ENCODE data around the gene TSACC. TPM values are rescaled to one million over a fixed set of nuclear protein-coding genes. Genes with fewer than 3 reads are reported as not detected.

Gene TSACC
- total RNA-seq, 1 donor from 2014 or later, result not detected

DNA sequence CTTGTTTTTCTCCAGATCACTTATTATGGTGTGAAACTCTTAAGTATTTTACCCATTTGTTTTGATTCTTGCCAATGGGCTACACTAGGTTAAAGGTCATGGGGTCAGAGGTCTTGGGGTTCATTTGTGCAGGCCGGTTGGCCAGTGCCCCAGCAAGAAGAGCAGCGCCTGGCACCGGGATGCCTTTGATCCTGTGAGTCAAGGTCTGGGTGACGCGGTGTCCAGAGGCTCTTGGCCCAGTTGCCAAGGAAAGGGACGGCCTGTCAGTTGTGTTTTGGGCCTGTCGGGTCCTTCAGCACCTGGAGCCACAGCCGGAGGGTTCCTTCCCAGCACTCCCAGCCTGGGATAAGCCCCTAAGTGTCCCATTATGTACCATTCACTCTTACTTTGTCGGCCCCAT, 55.8 kb downstream of the TSACC start:
- DNase-seq, result no peak

DNA sequence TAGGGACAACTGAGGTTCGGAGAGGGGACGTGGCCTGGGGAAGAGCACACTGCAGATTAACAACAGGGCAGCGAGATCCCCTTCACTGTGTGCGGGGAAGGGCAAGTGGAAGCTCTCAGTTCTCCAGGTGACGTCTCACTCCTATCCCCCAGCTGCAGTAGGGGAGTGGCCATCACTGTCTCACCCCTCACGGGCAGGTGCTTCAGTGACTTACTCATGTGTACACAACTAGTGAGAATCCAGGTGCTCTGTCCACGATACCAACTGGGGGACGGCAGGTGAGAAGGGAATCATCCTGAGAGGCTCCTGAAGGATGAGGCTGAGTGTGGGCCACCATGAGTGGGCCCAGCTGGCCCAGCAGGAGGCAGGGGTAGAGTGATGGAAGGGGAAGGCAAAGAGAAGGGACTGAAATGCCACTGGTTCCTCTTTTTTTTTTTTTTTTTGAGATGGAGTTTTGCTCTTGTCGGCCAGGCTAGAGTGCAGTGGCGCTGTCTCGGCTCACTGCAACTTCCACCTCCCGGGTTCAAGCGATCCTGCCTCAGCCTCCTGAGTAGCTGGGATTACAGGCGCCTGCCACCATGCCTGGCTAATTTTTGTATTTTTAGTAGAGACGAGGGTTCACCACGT, 56.6 kb downstream of the TSACC start:
- DNase-seq, result no peak

Other genes with a start within 250 kb of the TSACC start
- gene LMNA, start 223.8 kb upstream of the TSACC start, total RNA-seq, result 721 TPM
- 5.5 TPM for gene SEMA4A, start 184.9 kb upstream of the TSACC start, total RNA-seq
- gene SLC25A44, start 144.4 kb upstream of the TSACC start, total RNA-seq, result 9.4 TPM
- 49.7 TPM for gene PMF1, start 125.5 kb upstream of the TSACC start, total RNA-seq
- gene BGLAP, start 96.3 kb upstream of the TSACC start, total RNA-seq, result 1.0 TPM
- 1.0 TPM for gene PAQR6, start 90.5 kb upstream of the TSACC start, total RNA-seq
- 52.1 TPM for gene SMG5, start 55.7 kb upstream of the TSACC start, total RNA-seq
- gene TMEM79, start 54.2 kb upstream of the TSACC start, total RNA-seq, result 6.1 TPM
- 13.1 TPM for gene GLMP, start 42.8 kb upstream of the TSACC start, total RNA-seq
- not detected for gene VHLL, start 39.2 kb upstream of the TSACC start, total RNA-seq
- gene CCT3, start 234 bp upstream of the TSACC start, total RNA-seq, result 302 TPM
- gene RHBG, start 30.7 kb downstream of the TSACC start, total RNA-seq, result 0.31 TPM
- gene MEF2D, start 162.2 kb downstream of the TSACC start, total RNA-seq, result 23.6 TPM
- 10.3 TPM for gene IQGAP3, start 234.0 kb downstream of the TSACC start, total RNA-seq
- 0.82 TPM for gene TTC24, start 241.2 kb downstream of the TSACC start, total RNA-seq